HCT116 (cell line): Measurements from ENCODE around the gene PTPN4.
A peak's percentile ranks its signal among the peaks of the same experiment; 100 is the strongest.

Experiments
- CBX3 ChIP-seq: IDR thresholded peaks from 2 replicates; pipeline ENCODE4 v1.6.1; 2012; ENCODE audit warnings: low read depth
- CTCF ChIP-seq, 3 experiments: fragments of 200-600 bp in 1 of 3; sonication (generic) in 1 of 3; IDR thresholded peaks in 2 of 3; conservative IDR thresholded peaks in 1 of 3; 2 replicates each; pipeline ENCODE4 v1.5.1; 2012 to 2017; ENCODE audit warnings: low read depth in 2 of 3, low read length in 2 of 3, antibody characterized with exemption in 1 of 3, borderline replicate concordance in 1 of 3, control low read depth in 1 of 3, mild to moderate bottlenecking in 1 of 3, mixed read lengths in 1 of 3, mixed run types in 1 of 3, moderate library complexity in 1 of 3; ENCODE audit not compliant: insufficient read depth in 1 of 3
- ELF1 ChIP-seq: IDR thresholded peaks from 2 replicates; pipeline ENCODE4 v1.6.1; 2012; ENCODE audit warnings: low read depth, borderline replicate concordance
- EZH2 ChIP-seq: fragments of 200-600 bp; sonication (generic); IDR thresholded peaks from 2 replicates; pipeline ENCODE4 v1.6.1; 2017; ENCODE audit warnings: antibody characterized with exemption, mixed run types
- EZH2phosphoT487 ChIP-seq: fragments of 200-600 bp; IDR thresholded peaks from 2 replicates; pipeline ENCODE4 v1.6.1; 2018; ENCODE audit warnings: antibody characterized with exemption, borderline replicate concordance
- POLR2A ChIP-seq: IDR thresholded peaks from 2 replicates; pipeline ENCODE4 v1.7.0; 2011; ENCODE audit warnings: borderline replicate concordance; ENCODE audit not compliant: insufficient read depth, insufficient read length; ENCODE audit errors: extremely low read depth
- POLR2AphosphoS5 ChIP-seq: IDR thresholded peaks from 2 replicates; pipeline ENCODE4 v1.6.1; 2011; ENCODE audit warnings: mild to moderate bottlenecking, low read depth, low read length, moderate library complexity
- REST ChIP-seq: IDR thresholded peaks from 2 replicates; pipeline ENCODE4 v1.6.1; 2012; ENCODE audit warnings: low read depth

- TF ChIP-seq CTCF (IDR thresholded peaks at IDR 0.05 in 2 of 3, conservative IDR thresholded peaks at IDR 0.05 in 1 of 3; ENCODE audit: borderline replicate concordance in 1 of 3, insufficient read depth in 1 of 3, low read depth in 2 of 3, low read length in 2 of 3) (peak; percentile 60 to 86 (median 75)), POLR2A (no peak), POLR2AphosphoS5 (no peak), ELF1 (no peak), REST (no peak), EZH2 (no peak), EZH2phosphoT487 (no peak), CBX3 (no peak)
Observed at GRCh38 chr2:119826370-119826961, 66.7 kb downstream of the PTPN4 start.
